Measurements from ENCODE around the gene ACTRT2. TPM values are rescaled to one million over a fixed set of nuclear protein-coding genes. Genes with fewer than 3 reads are reported as not detected.

Gene ACTRT2
- polyA plus RNA-seq, 1 of the 3 experiments (the other 2 are of a cell fraction) = not detected

GRCh38 chr1:3002349-3003038, 18.8 kb upstream of the ACTRT2 start:
- no peak overlapping the region for H3K9ac ChIP-seq
- 7% methylated on average over 16 of the region's 23 CpGs for WGBS (ENCODE audit: low lambda C conversion rate)
- POLR2A ChIA-PET = no interaction called here
- no peaks in the 10 kb centered on the region for H3F3A ChIP-seq (replicated peaks; ENCODE audit: insufficient read depth)
- H3K4me3 ChIP-seq (ENCODE audit: low read depth in 2 of 2, low read length in 1 of 2) = no peak overlapping the region
- no peaks in the 10 kb centered on the region for H3K9me2 ChIP-seq
- H3K4me1 ChIP-seq (ENCODE audit: control insufficient read depth in 1 of 2, insufficient read depth in 2 of 2, low read depth in 1 of 2, low read length in 1 of 2) = no peaks in the 10 kb centered on the region
- no peaks in the 10 kb centered on the region for H3K79me2 ChIP-seq (ENCODE audit: insufficient read depth)
- no peaks in the 10 kb centered on the region for H3K27me3 ChIP-seq (ENCODE audit: insufficient read depth)
- no peak overlapping the region for H2AFZ ChIP-seq (ENCODE audit: low read depth)
- no peaks in the 10 kb centered on the region for H3K9me3 ChIP-seq
- H3K36me3 ChIP-seq (replicated peaks in 1 of 2; ENCODE audit: control insufficient read depth in 1 of 2, insufficient read depth in 2 of 2, low read length in 1 of 2) = no peaks in the 10 kb centered on the region
- no peak overlapping the region for H3K4me2 ChIP-seq
- TF ChIP-seq SIN3A (IDR thresholded peaks at IDR 0.05; ENCODE audit: borderline replicate concordance, low read depth, low read length) (no peak), ZBTB33 (IDR thresholded peaks at IDR 0.05; ENCODE audit: borderline replicate concordance, low read depth) (no peak), YY1 (IDR thresholded peaks at IDR 0.05; ENCODE audit: low read depth) (no peak), MXI1 (IDR thresholded peaks at IDR 0.05; ENCODE audit: low read depth, low read length) (no peak)
- no peak overlapping the region for H3K27ac ChIP-seq (ENCODE audit: low read depth in 2 of 2, low read length in 1 of 2)
- no peaks in the 10 kb centered on the region for H4K20me1 ChIP-seq (ENCODE audit: insufficient read depth)
- no peak for DNase-seq
- CTCF ChIA-PET = interaction anchor here (0.5 kb wide), 1 partner anchor 10 kb away, joined by 3 read pairs; no protein-coding TSS in a partner anchor

- Histone ChIP-seq H3K79me2 (ENCODE audit: insufficient read depth) (no peaks in the 10 kb centered on the region), H3K4me3 (ENCODE audit: low read depth in 2 of 2, low read length in 1 of 2) (no peak overlapping the region), H3K27ac (ENCODE audit: low read depth in 2 of 2, low read length in 1 of 2) (no peak overlapping the region), H3K9ac (no peak overlapping the region), H3K4me1 (ENCODE audit: control insufficient read depth in 1 of 2, insufficient read depth in 2 of 2, low read depth in 1 of 2, low read length in 1 of 2) (no peaks in the 10 kb centered on the region), H4K20me1 (ENCODE audit: insufficient read depth) (no peaks in the 10 kb centered on the region), H3K9me3 (no peaks in the 10 kb centered on the region), H3K27me3 (ENCODE audit: insufficient read depth) (no peaks in the 10 kb centered on the region), H3K9me2 (no peaks in the 10 kb centered on the region), H2AFZ (ENCODE audit: low read depth) (no peak overlapping the region), H3K36me3 (replicated peaks in 1 of 2; ENCODE audit: control insufficient read depth in 1 of 2, insufficient read depth in 2 of 2, low read length in 1 of 2) (no peaks in the 10 kb centered on the region), H3F3A (replicated peaks; ENCODE audit: insufficient read depth) (no peaks in the 10 kb centered on the region), H3K4me2 (no peak overlapping the region)
- TF ChIP-seq YY1 (IDR thresholded peaks at IDR 0.05; ENCODE audit: low read depth) = no peak
- ChIA-PET CTCF (no interaction called here), POLR2A (no interaction called here)
- DNase-seq = no peak
- WGBS (ENCODE audit: low lambda C conversion rate) = 10% methylated on average over 11 of the region's 32 CpGs
These were observed 18.0 kb upstream of the ACTRT2 start for GRCh38 chr1:3003039-3003940.

GRCh38 chr1:3003941-3004270, 17.4 kb upstream of the ACTRT2 start:
- no peak for DNase-seq
- Histone ChIP-seq H3K9ac (no peak overlapping the region), H3K27me3 (ENCODE audit: insufficient read depth) (no peaks in the 10 kb centered on the region), H3K4me3 (ENCODE audit: low read depth in 2 of 2, low read length in 1 of 2) (no peak overlapping the region), H4K20me1 (ENCODE audit: insufficient read depth) (no peaks in the 10 kb centered on the region), H3K9me2 (no peaks in the 10 kb centered on the region), H3K4me1 (ENCODE audit: control insufficient read depth in 1 of 2, insufficient read depth in 2 of 2, low read depth in 1 of 2, low read length in 1 of 2) (no peaks in the 10 kb centered on the region), H3K4me2 (no peak overlapping the region), H3K27ac (ENCODE audit: low read depth in 2 of 2, low read length in 1 of 2) (no peak overlapping the region), H3K36me3 (replicated peaks in 1 of 2; ENCODE audit: control insufficient read depth in 1 of 2, insufficient read depth in 2 of 2, low read length in 1 of 2) (no peaks in the 10 kb centered on the region), H2AFZ (ENCODE audit: low read depth) (no peak overlapping the region), H3K79me2 (ENCODE audit: insufficient read depth) (no peaks in the 10 kb centered on the region), H3K9me3 (no peaks in the 10 kb centered on the region), H3F3A (replicated peaks; ENCODE audit: insufficient read depth) (no peaks in the 10 kb centered on the region)
- ChIA-PET POLR2A (no interaction called here), CTCF (no interaction called here)
- TF ChIP-seq TAF1 (IDR thresholded peaks at IDR 0.05; ENCODE audit: borderline replicate concordance, low read depth, low read length) (no peak), USF1 (IDR thresholded peaks at IDR 0.05; ENCODE audit: borderline replicate concordance, low read depth) (no peak), MXI1 (IDR thresholded peaks at IDR 0.05; ENCODE audit: low read depth, low read length) (no peak), ZBTB33 (IDR thresholded peaks at IDR 0.05; ENCODE audit: borderline replicate concordance, low read depth) (no peak), RXRA (IDR thresholded peaks at IDR 0.05; ENCODE audit: borderline replicate concordance, low read depth) (no peak), EZH2phosphoT487 (IDR thresholded peaks at IDR 0.05; ENCODE audit: borderline replicate concordance, low read depth) (no peak), NRF1 (IDR thresholded peaks at IDR 0.05; ENCODE audit: low read depth, low read length) (no peak), JUND (IDR thresholded peaks at IDR 0.05) (no peak), GABPA (IDR thresholded peaks at IDR 0.05; ENCODE audit: low read depth) (no peak), IRF3 (IDR thresholded peaks at IDR 0.05; ENCODE audit: low read depth, low read length) (no peak)
- 0% methylated on average over 1 of the region's 10 CpGs for WGBS (ENCODE audit: low lambda C conversion rate)

Data from SK-N-SH (cell line).